KMS-11 (cell line): ENCODE results near the gene FABP2.

ENCODE experiments used
- H2AFZ ChIP-seq: fragments of 200-600 bp; sonication (generic); 2 replicates; pipeline ENCODE4 v1.6.1; 2016; ENCODE audit warnings: antibody characterized with exemption, mixed run types, low read depth
- H3K27ac ChIP-seq: fragments of 200-600 bp; sonication (generic); 2 replicates; pipeline ENCODE4 v1.6.1; 2016; ENCODE audit warnings: mild to moderate bottlenecking, mixed run types
- H3K27me3 ChIP-seq: fragments of 200-600 bp; sonication (generic); 2 replicates; pipeline ENCODE4 v1.6.1; 2017; ENCODE audit warnings: mild to moderate bottlenecking, low read depth, mixed run types, moderate library complexity; ENCODE audit not compliant: insufficient read depth
- H3K36me3 ChIP-seq: fragments of 200-600 bp; sonication (generic); 2 replicates; pipeline ENCODE4 v1.6.1; 2017; ENCODE audit warnings: mild to moderate bottlenecking, mixed run types; ENCODE audit not compliant: insufficient read depth
- H3K4me1 ChIP-seq: fragments of 200-600 bp; sonication (generic); 2 replicates; pipeline ENCODE4 v1.6.1; 2016; ENCODE audit warnings: mild to moderate bottlenecking, low read depth, mixed run types; ENCODE audit not compliant: poor library complexity, severe bottlenecking
- H3K4me2 ChIP-seq: fragments of 200-600 bp; sonication (generic); 2 replicates; pipeline ENCODE4 v1.7.0; 2016; ENCODE audit warnings: mild to moderate bottlenecking, mixed run types
- H3K4me3 ChIP-seq: fragments of 200-600 bp; sonication (generic); IDR thresholded peaks from 2 replicates; pipeline ENCODE4 v1.6.1; 2017; ENCODE audit warnings: low read depth, low read length, mixed read lengths; ENCODE audit not compliant: insufficient read depth
- H3K79me2 ChIP-seq: fragments of 200-600 bp; sonication (generic); 2 replicates; pipeline ENCODE4 v1.6.1; 2016; ENCODE audit warnings: low read depth, mixed run types; ENCODE audit not compliant: insufficient read depth
- H3K9ac ChIP-seq: fragments of 200-600 bp; sonication (generic); 2 replicates; pipeline ENCODE4 v1.6.1; 2016; ENCODE audit warnings: mild to moderate bottlenecking, mixed run types
- H4K20me1 ChIP-seq: fragments of 200-600 bp; sonication (generic); 2 replicates; pipeline ENCODE4 v1.6.1; 2016; ENCODE audit warnings: mild to moderate bottlenecking, mixed run types; ENCODE audit not compliant: insufficient read depth
- CTCF ChIP-seq: fragments of 200-600 bp; sonication (generic); conservative IDR thresholded peaks from 2 replicates; pipeline ENCODE4 v1.6.1; 2017; ENCODE audit warnings: low read depth, mild to moderate bottlenecking, antibody characterized with exemption, low read length, moderate library complexity, mixed read lengths

The FABP2 gene

DNA sequence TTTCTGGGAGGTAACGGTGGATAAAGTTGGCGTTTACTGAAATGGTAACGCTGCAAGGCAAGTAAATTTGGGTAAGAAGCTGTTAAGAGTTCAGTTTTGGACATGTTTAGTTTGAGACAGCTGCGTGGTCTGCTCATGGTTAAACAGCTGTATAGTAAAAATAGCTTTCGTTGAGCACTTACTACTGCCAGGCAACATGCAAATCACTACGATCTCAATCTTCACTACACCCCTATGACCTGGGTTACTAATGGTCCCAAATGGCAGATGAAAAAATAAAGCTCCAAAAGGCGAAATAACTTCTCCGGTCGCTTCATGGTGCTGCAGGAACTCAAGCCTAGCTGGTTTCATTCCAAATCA is 22.2 kb downstream of the FABP2 start:
- H3K4me1 ChIP-seq: peaks cover 15% of the 10 kb centered on the region
- H3K9ac ChIP-seq: peak overlapping the region; percentile 78
- no peaks in the 10 kb centered on the region for H4K20me1 ChIP-seq
- peaks cover 26% of the 10 kb centered on the region for H3K79me2 ChIP-seq
- H3K27ac ChIP-seq: peak overlapping the region; percentile 81
- H3K4me3 ChIP-seq: peak overlapping the region; percentile 24
- no peaks in the 10 kb centered on the region for H3K27me3 ChIP-seq
- H3K4me2 ChIP-seq: peak overlapping the region; percentile 49
- no peak for TF ChIP-seq CTCF
- no peaks in the 10 kb centered on the region for H3K36me3 ChIP-seq
- H2AFZ ChIP-seq: peak overlapping the region; percentile 74

GRCh38 chr4:119299260-119299671 is 22.7 kb downstream of the FABP2 start:
- no peaks in the 10 kb centered on the region for H3K27me3 ChIP-seq
- H3K9ac ChIP-seq: peak overlapping the region; percentile 78; the same call in 1 of the 2 replicates
- peak overlapping the region; percentile 49 for H3K4me2 ChIP-seq
- peak overlapping the region; percentile 74; the same call in 1 of the 2 replicates for H2AFZ ChIP-seq
- peaks cover 26% of the 10 kb centered on the region for H3K79me2 ChIP-seq
- no peaks in the 10 kb centered on the region for H3K36me3 ChIP-seq
- H4K20me1 ChIP-seq: no peaks in the 10 kb centered on the region
- H3K4me3 ChIP-seq: no peak overlapping the region
- H3K4me1 ChIP-seq: peaks cover 15% of the 10 kb centered on the region
- peak overlapping the region; percentile 81 for H3K27ac ChIP-seq
- TF ChIP-seq CTCF: no peak

- Histone ChIP-seq H3K4me3 (no peak overlapping the region), H2AFZ (no peak overlapping the region), H3K27ac (no peak overlapping the region), H3K27me3 (no peaks in the 10 kb centered on the region), H3K4me1 (peaks cover 15% of the 10 kb centered on the region), H3K79me2 (peaks cover 26% of the 10 kb centered on the region), H3K36me3 (no peaks in the 10 kb centered on the region), H3K9ac (no peak overlapping the region), H4K20me1 (no peaks in the 10 kb centered on the region), H3K4me2 (no peak overlapping the region)
- no peak for TF ChIP-seq CTCF
These were observed 24.1 kb downstream of the FABP2 start for GRCh38 chr4:119297795-119298194.

- Histone ChIP-seq H3K4me1 (peaks cover 15% of the 10 kb centered on the region), H3K9ac (no peak overlapping the region), H3K27me3 (no peaks in the 10 kb centered on the region), H2AFZ (no peak overlapping the region), H3K4me2 (no peak overlapping the region), H4K20me1 (no peaks in the 10 kb centered on the region), H3K27ac (no peak overlapping the region), H3K36me3 (no peaks in the 10 kb centered on the region), H3K4me3 (no peak overlapping the region), H3K79me2 (peaks cover 26% of the 10 kb centered on the region)
- TF ChIP-seq CTCF: no peak
These were observed 25.6 kb downstream of the FABP2 start for GRCh38 chr4:119296356-119296755.
